T-helper 2 cell (primary cell): ENCODE measurements around the gene OPCML.

ENCODE experiments used
- DNase-seq, 5 experiments: peaks; one replicate each; pipeline versions ENCODE4 v3.0.0 to v3.0.0-alpha.2; 2012 to 2022

Gene OPCML

GRCh38 chr11:132914600-132914999 is 617.7 kb downstream of the OPCML start:
- no peak for DNase-seq

DNA sequence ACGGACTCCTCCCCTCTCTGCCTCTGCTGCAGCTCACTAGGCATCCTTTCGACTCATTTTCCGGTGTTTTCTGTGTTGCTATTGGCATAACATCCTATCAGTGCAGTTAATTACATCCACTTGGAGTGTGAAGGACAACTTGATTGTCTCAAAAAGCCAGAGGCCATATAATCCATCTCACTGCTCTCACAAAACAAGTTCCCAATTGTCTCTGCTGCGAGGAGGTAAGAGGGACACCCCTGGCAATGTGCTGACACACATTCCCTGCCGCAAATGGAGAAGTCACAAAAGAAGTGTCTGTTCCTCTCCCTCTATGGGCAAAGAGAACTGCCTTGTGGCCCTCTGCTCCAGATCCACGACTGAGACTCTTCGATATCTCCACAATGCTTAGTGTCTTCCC is 618.4 kb downstream of the OPCML start:
- no peak for DNase-seq

- DNase-seq, result peak in 1 of 5 experiments; percentile 4
These were observed 619.0 kb downstream of the OPCML start for GRCh38 chr11:132913295-132913694.

- DNase-seq, result no peak
These were observed 621.1 kb downstream of the OPCML start for GRCh38 chr11:132911186-132911585.

DNA sequence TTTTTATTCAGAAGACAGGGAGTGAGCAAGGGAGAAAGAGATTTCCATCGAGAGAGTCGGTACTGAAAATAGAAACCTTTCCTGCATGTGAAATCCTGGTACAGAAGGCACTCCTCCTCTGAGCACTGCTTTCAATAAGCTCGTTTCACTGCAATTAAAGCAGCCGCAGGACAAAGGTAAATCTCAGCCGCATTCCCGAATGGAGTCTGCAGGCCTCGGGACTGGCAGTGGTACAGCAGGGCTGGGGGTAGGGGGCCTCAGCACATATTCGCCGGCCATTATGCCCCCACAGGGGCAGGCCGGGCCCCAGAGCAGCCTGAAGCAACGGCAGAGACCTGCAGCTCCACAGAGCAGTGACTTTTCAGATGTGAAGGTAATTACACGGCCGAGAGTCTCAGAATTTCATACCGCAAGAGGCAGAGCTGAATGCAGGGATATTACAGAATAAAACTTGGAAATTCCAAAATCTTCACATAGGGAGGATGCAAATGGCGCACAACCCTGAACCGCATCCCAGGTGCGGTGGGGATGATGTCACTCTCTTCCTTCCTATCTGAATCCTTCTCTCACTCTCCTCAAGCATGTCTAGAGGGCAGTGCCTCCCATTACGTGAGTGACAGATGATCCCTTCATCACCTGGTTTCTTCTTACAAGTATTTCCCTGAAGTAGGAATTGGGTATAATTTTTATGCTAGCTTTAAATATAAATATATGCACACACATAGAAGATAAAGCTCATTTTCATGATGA is 622.1 kb downstream of the OPCML start:
- no peak for DNase-seq

DNA sequence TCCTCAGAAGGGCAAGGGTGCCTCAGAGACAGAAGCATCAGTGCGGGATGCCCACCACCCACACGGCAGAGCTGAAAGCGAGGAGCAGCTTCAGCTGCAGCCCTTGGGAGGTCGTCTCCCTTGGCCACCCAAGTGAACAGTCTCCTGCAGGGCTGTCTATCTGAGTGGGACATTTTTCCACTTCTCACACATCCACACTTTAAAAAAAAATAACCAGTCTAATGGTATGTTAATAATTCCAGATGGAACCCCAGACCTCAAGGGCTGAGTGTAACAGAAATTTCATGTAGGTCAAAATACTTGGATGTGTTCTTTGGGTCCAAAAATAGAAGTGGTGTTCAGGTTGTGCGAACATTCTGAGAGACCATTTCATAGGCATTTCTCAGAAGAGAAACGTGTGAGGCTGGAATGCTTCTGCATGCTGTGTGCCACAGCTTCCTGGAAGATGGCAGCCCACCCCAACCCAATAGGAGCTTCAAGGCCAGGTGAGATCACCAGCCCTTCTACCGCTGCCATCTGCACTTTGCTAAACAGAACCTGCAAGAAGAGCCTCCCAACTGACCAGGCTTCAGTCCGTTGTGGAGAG is 623.2 kb downstream of the OPCML start:
- no peak for DNase-seq

GRCh38 chr11:132908414-132908810 is 623.9 kb downstream of the OPCML start:
- no peak for DNase-seq

GRCh38 chr11:132907651-132908413 is 624.5 kb downstream of the OPCML start:
- DNase-seq, result no peak

GRCh38 chr11:132904607-132905006 is 627.7 kb downstream of the OPCML start:
- no peak for DNase-seq

- DNase-seq, result no peak
These were observed 628.2 kb downstream of the OPCML start for GRCh38 chr11:132904091-132904490.

DNA sequence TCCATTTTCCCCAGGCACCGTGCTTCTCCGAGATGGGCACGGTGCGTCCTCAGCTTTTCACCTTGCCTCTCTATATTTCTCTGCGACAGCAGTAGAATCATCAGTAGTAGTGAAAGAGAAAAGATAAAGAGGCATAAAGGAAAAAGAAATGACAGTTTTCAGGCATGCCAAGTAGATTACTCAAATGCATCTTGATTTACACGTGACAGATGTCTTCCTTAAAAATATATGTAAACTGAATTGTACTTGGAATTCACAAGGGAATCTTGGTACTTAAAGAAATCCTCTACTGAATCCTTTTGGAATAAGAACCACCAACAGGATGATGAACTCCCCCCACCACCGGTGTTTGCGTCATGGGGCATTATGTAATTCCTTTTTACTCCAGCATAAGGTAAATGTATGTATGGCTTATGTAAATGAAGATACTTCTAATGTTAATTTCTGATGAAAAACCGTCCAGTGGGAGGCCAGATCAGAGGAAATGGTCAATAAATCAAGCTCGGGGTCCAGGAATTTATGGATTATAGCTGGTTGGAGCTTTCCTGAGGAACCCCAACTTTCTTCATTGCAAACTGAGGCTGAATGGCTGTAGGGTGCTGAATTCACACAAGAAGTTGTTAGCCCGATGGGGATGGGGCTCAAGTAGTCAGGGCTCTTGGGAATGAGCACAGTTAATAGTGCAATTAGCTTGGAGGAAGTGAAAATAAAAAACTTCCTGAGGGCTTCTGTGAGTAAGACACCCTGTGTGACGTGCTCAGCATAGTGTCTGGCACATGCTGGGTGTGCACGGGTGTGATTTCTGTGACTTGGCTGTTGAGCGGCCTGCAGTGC is 630.4 kb downstream of the OPCML start:
- no peak for DNase-seq

- no peak for DNase-seq
These were observed 633.6 kb downstream of the OPCML start for GRCh38 chr11:132898676-132899075.

- DNase-seq, result no peak
These were observed 634.3 kb downstream of the OPCML start for GRCh38 chr11:132898021-132898420.

DNA sequence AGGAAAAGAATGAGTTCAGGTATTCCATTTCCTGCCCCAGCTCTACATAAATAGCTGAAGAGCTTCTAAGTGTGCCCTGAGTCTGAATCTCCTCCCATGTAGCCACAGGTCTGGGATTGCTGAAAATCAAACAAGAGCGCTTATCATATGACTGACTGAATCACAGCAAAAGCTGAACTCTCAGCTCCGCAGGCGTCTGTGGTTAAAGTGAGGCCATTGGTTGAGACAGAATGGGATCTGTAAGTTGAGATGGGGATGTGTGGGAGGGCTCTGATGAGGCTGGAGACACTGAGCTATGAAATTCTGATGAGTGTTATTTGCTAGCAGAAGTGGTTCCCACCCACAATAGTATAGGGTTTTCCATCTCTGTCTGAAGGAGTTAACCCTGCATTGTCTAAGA is 637.0 kb downstream of the OPCML start:
- DNase-seq, result no peak

- DNase-seq, result no peak
These were observed 637.7 kb downstream of the OPCML start for GRCh38 chr11:132894606-132895005.

DNA sequence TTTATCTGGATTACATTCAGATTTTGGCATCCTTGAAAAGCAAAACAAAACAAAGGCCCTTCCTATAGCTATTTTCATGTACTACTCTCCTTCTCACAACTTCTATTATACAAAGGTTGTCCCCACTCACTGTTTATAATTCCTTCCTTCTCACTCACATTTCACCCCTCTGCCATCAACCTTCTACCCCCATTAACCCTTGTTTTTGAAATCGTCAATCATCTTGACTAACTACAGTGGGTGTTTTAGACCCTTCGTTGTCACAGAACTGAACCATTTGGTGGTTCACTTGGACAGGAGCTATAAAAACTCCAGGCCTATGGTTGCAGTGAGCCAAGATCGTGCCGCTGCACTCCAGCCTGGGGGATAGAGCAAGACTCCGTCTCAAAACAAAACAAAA is 639.4 kb downstream of the OPCML start:
- DNase-seq, result no peak

DNA sequence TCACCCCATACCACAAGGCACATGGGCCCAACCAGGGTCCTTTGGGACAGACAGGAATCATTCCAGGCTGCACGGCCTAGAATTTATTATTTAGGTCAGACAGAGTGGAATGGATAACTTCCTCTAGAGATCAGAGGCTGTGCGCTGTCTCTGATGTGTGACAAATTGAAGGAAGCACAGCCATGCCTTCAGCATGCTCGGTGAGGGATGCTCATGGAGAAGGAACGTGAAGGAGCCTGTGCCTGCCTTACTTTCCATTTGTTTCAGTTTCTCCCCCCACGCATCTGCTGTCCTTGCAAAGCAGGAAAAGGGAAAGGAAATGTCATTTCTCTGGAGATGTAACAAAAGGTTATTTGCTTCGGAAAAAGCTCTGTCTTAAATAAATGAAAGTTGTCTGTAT is 644.1 kb downstream of the OPCML start:
- no peak for DNase-seq

DNA sequence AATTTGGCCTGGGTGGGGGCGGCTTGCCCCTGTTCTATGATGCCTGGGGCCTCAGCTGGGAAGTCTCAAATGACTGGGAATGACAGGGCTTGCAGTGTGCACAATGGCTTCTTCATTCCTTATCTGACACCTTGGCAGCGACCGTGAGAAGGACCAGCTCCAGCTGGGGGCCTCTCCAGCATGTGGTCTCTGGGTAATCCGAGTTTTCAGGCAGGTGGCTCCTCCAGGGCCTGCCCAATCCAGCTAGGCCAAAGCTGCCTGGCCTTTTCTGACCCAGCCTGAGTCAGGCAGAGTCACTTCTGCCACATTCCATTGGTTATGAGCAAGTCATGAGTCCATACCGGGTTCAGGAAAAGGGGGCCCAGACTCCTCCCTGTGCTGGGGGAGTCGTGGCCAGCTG is 646.0 kb downstream of the OPCML start:
- DNase-seq, result no peak

- DNase-seq, result no peak
These were observed 649.1 kb downstream of the OPCML start for GRCh38 chr11:132883241-132883640.

GRCh38 chr11:132881622-132882021 is 650.7 kb downstream of the OPCML start:
- DNase-seq, result no peak

DNA sequence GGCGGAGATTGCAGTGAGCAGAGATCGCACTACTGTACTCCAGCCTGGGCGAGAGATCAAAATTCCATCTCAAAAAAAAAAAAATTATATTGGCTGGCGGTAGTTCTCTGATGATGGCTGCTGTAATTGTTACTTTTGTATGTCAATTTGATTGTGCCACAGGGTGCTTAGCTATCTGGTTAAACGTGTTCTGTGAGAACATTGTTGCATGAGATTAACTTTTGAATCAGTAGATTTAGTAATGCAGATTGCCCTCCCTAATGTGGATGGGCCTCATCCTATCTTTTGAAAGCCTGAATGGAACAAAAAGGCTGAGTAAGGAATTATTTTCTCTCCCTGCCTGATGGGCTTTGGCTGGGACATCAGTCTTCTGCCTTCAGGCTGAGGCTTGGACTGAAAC is 654.2 kb downstream of the OPCML start:
- DNase-seq, result no peak

GRCh38 chr11:132876705-132877104 is 655.6 kb downstream of the OPCML start:
- no peak for DNase-seq

- DNase-seq, result no peak
These were observed 656.1 kb downstream of the OPCML start for GRCh38 chr11:132876239-132876638.
